HepG2 (cell line): ENCODE results near the gene BBOF1. TPM values are rescaled to one million over a fixed set of nuclear protein-coding genes. Genes with fewer than 3 reads are reported as not detected.

ENCODE experiments used
- ATAC-seq: fragments of 200-7000 bp; cut with Tn5 transposase; 3 replicates; pipeline ENCODE4 v1.9.1; 2020; ENCODE audit warnings: mild to moderate bottlenecking, moderate library complexity
- BruUV-seq: library from RNA; stranded (reverse); fragments of 400-500 nt; replicated peaks from 2 replicates; lab custom pipeline; 2021; lab: Mats Ljungman, UMichigan
- CTCF ChIA-PET: fragments of 300-600 bp; formaldehyde crosslinking; extraction: SDS; loops from one replicate; lab custom pipeline; 2021; ENCODE audit warnings: low total read pairs, inconsistent platforms, low intra/inter-chr PET ratio; lab: Yijun Ruan, JAX
- POLR2A ChIA-PET: fragments of 350-600 bp; sonication (Branson Sonifier 250); formaldehyde crosslinking; loops from one replicate; lab custom pipeline; 2020; ENCODE audit warnings: antibody characterized with exemption, inconsistent platforms; lab: Yijun Ruan, JAX
- DNase-seq: peaks from one replicate; pipeline ENCODE4 v3.0.0-alpha.2; 2015; ENCODE audit warnings: low spot score
- FAIRE-seq: peaks from 3 replicates; lab custom pipeline; 2011; peaks lifted over from hg19 to GRCh38; lab: Jason Lieb, UNC
- H2AFZ ChIP-seq: one replicate; pipeline ENCODE4 v1.6.1; 2011; ENCODE audit warnings: low read length, inconsistent platforms
- H3K27ac ChIP-seq: fragments of 300-600 bp; 3 replicates; pipeline ENCODE4 v1.8.0; 2011; ENCODE audit warnings: mixed run types, mild to moderate bottlenecking, mixed read lengths, low read length, inconsistent platforms; ENCODE audit not compliant: insufficient read depth; ENCODE audit errors: extremely low read length
- H3K27me3 ChIP-seq, 2 experiments: fragments of 200-600 bp in 1 of 2; 2 replicates in 1 of 2; 3 replicates in 1 of 2; pipeline versions ENCODE4 v1.6.0 to v1.8.0; 2011; ENCODE audit warnings: low read length in 2 of 2, mild to moderate bottlenecking in 2 of 2, moderate library complexity in 2 of 2, inconsistent platforms in 1 of 2; ENCODE audit not compliant: insufficient read depth in 2 of 2, control insufficient read depth in 1 of 2
- H3K36me3 ChIP-seq, 2 experiments: fragments of 200-600 bp in 1 of 2; replicated peaks in 1 of 2; 2 replicates in 1 of 2; 3 replicates in 1 of 2; pipeline versions ENCODE4 v1.5.1 to v1.8.0; 2011; ENCODE audit warnings: low read length in 2 of 2, inconsistent platforms in 1 of 2; ENCODE audit not compliant: insufficient read depth in 2 of 2, control insufficient read depth in 1 of 2
- H3K4me1 ChIP-seq: 2 replicates; pipeline ENCODE4 v1.5.1; 2012; ENCODE audit warnings: low read length, inconsistent platforms; ENCODE audit not compliant: insufficient read depth
- H3K4me2 ChIP-seq: 2 replicates; pipeline ENCODE4 v1.6.0; 2011; ENCODE audit warnings: low read depth, low read length, inconsistent platforms
- H3K4me3 ChIP-seq, 3 experiments: fragments of 200-600 bp in 1 of 3; sonication (generic), shearing (Covaris generic) in 1 of 3; replicated peaks in 1 of 3; 2 replicates each; pipeline ENCODE4 v1.5.1; 2011 to 2016; ENCODE audit warnings: low read length in 3 of 3, inconsistent platforms in 2 of 3, low read depth in 2 of 3, mild to moderate bottlenecking in 2 of 3, control low read depth in 1 of 3, mixed read lengths in 1 of 3; ENCODE audit not compliant: insufficient read depth in 1 of 3
- H3K79me2 ChIP-seq: one replicate; pipeline ENCODE4 v1.6.1; 2011; ENCODE audit warnings: low read length, inconsistent platforms; ENCODE audit not compliant: insufficient read depth
- H3K9ac ChIP-seq: 2 replicates; pipeline ENCODE4 v1.6.0; 2011; ENCODE audit warnings: mild to moderate bottlenecking, low read depth, low read length, inconsistent platforms; ENCODE audit not compliant: insufficient read depth
- H3K9me3 ChIP-seq: 2 replicates; pipeline ENCODE4 v1.5.1; 2012; ENCODE audit warnings: mild to moderate bottlenecking, low read length
- H4K20me1 ChIP-seq: 2 replicates; pipeline ENCODE4 v1.6.0; 2011; ENCODE audit warnings: inconsistent platforms, mild to moderate bottlenecking, low read length, moderate library complexity; ENCODE audit not compliant: insufficient read depth
- FOXP1 ChIP-seq, 2 experiments: fragments of 450-650 bp in 1 of 2; IDR thresholded peaks; 2 replicates each; pipeline ENCODE4 v1.6.1; 2017 to 2018; ENCODE audit warnings: antibody characterized with exemption in 1 of 2
- NAIF1 ChIP-seq: sonication (generic); formaldehyde crosslinking; IDR thresholded peaks from 2 replicates; pipeline ENCODE4 v1.5.0; 2020; ENCODE audit warnings: mild to moderate bottlenecking, missing genetic modification reagents, borderline replicate concordance
- RAD21 ChIP-seq: fragments of 450-650 bp; formaldehyde crosslinking; IDR thresholded peaks from 2 replicates; pipeline ENCODE4 v1.5.0; 2020; ENCODE audit warnings: mild to moderate bottlenecking
- RXRA ChIP-seq: sonication (generic); formaldehyde crosslinking; IDR thresholded peaks from 2 replicates; pipeline ENCODE4 v1.5.1; 2020; ENCODE audit warnings: missing genetic modification reagents
- SIX1 ChIP-seq: sonication (generic); formaldehyde crosslinking; IDR thresholded peaks from 2 replicates; pipeline ENCODE4 v1.4.0; 2020; ENCODE audit warnings: missing genetic modification reagents, borderline replicate concordance
- SMAD1 ChIP-seq: sonication (generic); formaldehyde crosslinking; IDR thresholded peaks from 2 replicates; pipeline ENCODE4 v1.4.0; 2020; ENCODE audit warnings: missing genetic modification reagents, low read depth, mild to moderate bottlenecking, borderline replicate concordance
- SP1 ChIP-seq, 2 experiments: fragments of 450-650 bp in 1 of 2; sonication (generic) in 1 of 2; formaldehyde crosslinking in 1 of 2; IDR thresholded peaks; 2 replicates each; pipeline versions ENCODE4 v1.4.0 to v1.6.1; 2016 to 2020; ENCODE audit warnings: missing genetic modification reagents in 1 of 2
- SP140L ChIP-seq: sonication (generic); formaldehyde crosslinking; IDR thresholded peaks from 2 replicates; pipeline ENCODE4 v1.4.0; 2020; ENCODE audit warnings: missing genetic modification reagents, borderline replicate concordance
- TEAD2 ChIP-seq: sonication (generic); formaldehyde crosslinking; IDR thresholded peaks from 2 replicates; pipeline ENCODE4 v1.9.0; 2021; ENCODE audit warnings: missing genetic modification reagents
- ZNF329 ChIP-seq: sonication (generic); formaldehyde crosslinking; IDR thresholded peaks from 2 replicates; pipeline ENCODE4 v1.9.0; 2021; ENCODE audit warnings: low read depth, mild to moderate bottlenecking, missing genetic modification reagents
- ZNF343 ChIP-seq: sonication (generic); formaldehyde crosslinking; IDR thresholded peaks from 2 replicates; pipeline ENCODE4 v1.4.0; 2020; ENCODE audit warnings: mild to moderate bottlenecking, missing genetic modification reagents
- ZNF883 ChIP-seq: sonication (generic); formaldehyde crosslinking; IDR thresholded peaks from 2 replicates; pipeline ENCODE4 v1.5.1; 2020; ENCODE audit warnings: mild to moderate bottlenecking, missing genetic modification reagents; ENCODE audit errors: not compliant biosample characterization
- WGBS: methylation state at CpG from one replicate; pipeline ENCODE4 v1.1.6; 2017; ENCODE audit warnings: low lambda C conversion rate; 5-methylcytosine and 5-hydroxymethylcytosine counted together
- in situ Hi-C: cut with HindIII; loops from 2 replicates; pipeline ENCODE4 v1.10.0; 2017; ENCODE audit warnings: low pct_unique_long_range_greater_than_20kb; ENCODE audit not compliant: extremely low pct_ligation_motif_present
- intact Hi-C: fragments of 100-400 bp; cut with micrococcal nuclease; formaldehyde crosslinking; loops from one replicate; pipeline ENCODE4 v1.10.0; 2022; ENCODE audit not compliant: unreplicated experiment
- polyA plus RNA-seq, 8 experiments: library from polyadenylated mRNA; depleted of rRNA in 3 of 8; stranded (reverse) in 7 of 8; unstranded in 1 of 8; fragments of >200 nt; fragmentation: Illumina TruSeq in 4 of 8; extraction: Trizol in 4 of 8; gene quantifications; 2 replicates each; pipeline versions ENCODE4 v1.2.1 to v1.2.3, GENCODE V29; 2011 to 2016; ENCODE audit warnings: low read depth in 4 of 8, missing spikeins in 1 of 8, mixed read lengths in 1 of 8; ENCODE audit not compliant: insufficient read depth in 1 of 8
- total RNA-seq, 5 experiments: library from RNA; depleted of rRNA; stranded (reverse); fragments of >200 nt; fragmentation: Illumina TruSeq; extraction: Trizol; gene quantifications; 2 replicates each; pipeline ENCODE4 v1.2.3, GENCODE V29; 2016; ENCODE audit warnings: low read depth in 1 of 5

BBOF1 gene
- total and polyA plus RNA-seq, 2 of the 13 experiments (the other 11 are each of a cell fraction or from before 2014, with no cell fraction given) = 1.6 to 2.3 TPM

DNA sequence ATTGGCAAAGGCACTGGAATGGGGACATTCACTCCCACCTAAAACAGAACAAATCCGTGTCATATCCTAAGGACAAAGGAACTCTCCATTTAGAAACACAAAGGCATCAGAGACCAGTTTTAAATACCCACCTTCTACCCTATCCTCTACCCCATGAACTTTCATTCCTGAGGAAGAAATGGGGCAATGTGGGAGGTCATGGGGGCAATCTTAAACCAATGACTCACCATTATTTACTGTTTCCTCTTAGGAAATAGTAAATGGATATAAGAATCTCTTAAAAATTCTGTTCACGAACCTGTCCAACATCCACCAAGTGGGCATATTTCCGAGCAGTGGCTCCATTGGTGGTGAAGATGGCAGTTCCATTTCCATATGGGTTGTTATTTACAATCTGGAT is 45.7 kb downstream of the BBOF1 start:
- TF ChIP-seq ZNF343 (CRISPR knock-in tag) (no peak), SP140L (CRISPR knock-in tag) (no peak), SIX1 (CRISPR knock-in tag) (no peak), RXRA (CRISPR knock-in tag) (no peak), FOXP1 (IDR thresholded peaks at IDR 0.05) (no peak), FOXP1 (CRISPR knock-in tag; IDR thresholded peaks at IDR 0.05) (no peak), TEAD2 (no peak), SP1 (IDR thresholded peaks at IDR 0.05) (no peak), SP1 (CRISPR knock-in tag; IDR thresholded peaks at IDR 0.05) (no peak)
- TF ChIP-seq, all 625 proteins: peak for 0
- peaks cover 7 to 43% of the 10 kb centered on the region in 2 experiments for H3K36me3 ChIP-seq
- no peak overlapping the region for H3K27ac ChIP-seq
- no peak overlapping the region for H3K4me3 ChIP-seq
- H3K27me3 ChIP-seq = no peaks in the 10 kb centered on the region
- DNase-seq (no peak), ATAC-seq (no peak), FAIRE-seq (no peak)
- no TSS peak for BruUV-seq
- no peak overlapping the region for H3K4me2 ChIP-seq
- in situ Hi-C loops (no loop called here), intact Hi-C loops (no loop called here)
- 93% methylated on average over 3 of the region's 3 CpGs for WGBS
- no peaks in the 10 kb centered on the region for H3K4me1 ChIP-seq
- ChIA-PET CTCF (no interaction called here), POLR2A (no interaction called here)
- no peak overlapping the region for H3K9ac ChIP-seq
- H3K9me3 ChIP-seq = no peaks in the 10 kb centered on the region
- H2AFZ ChIP-seq = no peak overlapping the region
- H4K20me1 ChIP-seq = no peaks in the 10 kb centered on the region
- H3K79me2 ChIP-seq = no peaks in the 10 kb centered on the region

DNA sequence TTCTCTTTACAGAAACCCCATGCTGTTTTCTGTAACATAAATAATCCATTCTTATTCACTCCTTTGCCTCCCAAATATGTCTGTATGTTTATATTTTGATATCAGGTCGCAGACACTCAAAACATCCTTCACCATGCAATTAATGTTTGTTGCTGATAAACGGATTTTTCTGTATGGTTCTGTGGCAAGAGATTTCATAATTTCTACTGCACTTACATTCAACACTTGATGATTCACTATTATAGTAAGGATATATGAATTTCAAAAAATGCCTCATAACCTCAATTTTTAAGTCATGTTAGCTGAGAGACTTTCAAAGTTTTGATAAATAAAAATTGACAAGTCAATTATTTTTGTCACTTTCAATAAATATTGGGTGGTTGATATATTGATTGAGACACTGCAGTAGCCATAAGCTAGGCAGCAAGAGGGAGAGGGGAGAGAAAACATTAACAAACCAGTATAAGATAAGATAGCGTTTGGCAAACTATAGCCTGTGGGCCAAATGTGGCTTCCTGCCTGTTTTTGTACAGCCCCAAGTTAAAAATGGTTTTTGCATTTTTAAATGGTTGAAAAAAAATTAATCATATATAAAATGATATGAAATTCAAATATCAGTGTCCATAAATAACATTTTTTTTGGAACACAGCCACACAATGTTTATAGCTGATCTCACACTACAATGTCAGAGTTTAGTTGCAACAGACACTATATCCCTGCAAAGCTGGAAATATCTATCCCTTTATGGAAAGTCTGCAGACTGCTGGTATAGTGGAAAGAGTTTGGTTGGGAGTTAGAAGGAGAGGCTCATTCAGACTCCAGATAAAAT is 46.8 kb downstream of the BBOF1 start:
- ATAC-seq = no peak
- no peak for TF ChIP-seq ZNF329 (CRISPR knock-in tag)
- no peak for TF ChIP-seq NAIF1 (CRISPR knock-in tag)
- TF ChIP-seq RAD21 (CRISPR knock-in tag) = no peak
- TF ChIP-seq SMAD1 (CRISPR knock-in tag) = no peak
- no peak for TF ChIP-seq ZNF883 (CRISPR knock-in tag)
- TF ChIP-seq, all 625 proteins: peak for 0
- Histone ChIP-seq H3K4me2 (no peak overlapping the region), H3K27ac (no peak overlapping the region), H3K27me3 (no peaks in the 10 kb centered on the region), H3K79me2 (no peaks in the 10 kb centered on the region), H3K36me3 (peaks cover 7 to 48% of the 10 kb centered on the region in 2 experiments), H3K9me3 (no peaks in the 10 kb centered on the region), H4K20me1 (no peaks in the 10 kb centered on the region), H3K4me3 (no peak overlapping the region), H3K9ac (no peak overlapping the region), H3K4me1 (no peaks in the 10 kb centered on the region), H2AFZ (no peak overlapping the region)
- DNase-seq (no peak), FAIRE-seq (no peak)
- ChIA-PET POLR2A (no interaction called here), CTCF (no interaction called here)
- intact Hi-C loops = no loop called here
- TSS peak; percentile 15 for BruUV-seq
- WGBS = 84% methylated on average over 3 of the region's 3 CpGs
- in situ Hi-C loops = no loop called here
